Thoracic aorta (tissue), 2 donors: ENCODE measurements around the gene RAB31. TPM values are rescaled to one million over a fixed set of nuclear protein-coding genes. Genes with fewer than 3 reads are reported as not detected.

Experiments used
- ATAC-seq: fragments of 150-250 bp; one replicate; pipeline ENCODE4 v1.8.0; 2017; ENCODE audit warnings: low read depth; ENCODE audit not compliant: insufficient number of reproducible peaks, low FRiP score
- DNase-seq: peaks from one replicate; pipeline ENCODE4 v3.0.0-alpha.2; 2020; ENCODE audit warnings: low spot score
- H3K27ac ChIP-seq, 2 donors: fragments of 200-600 bp; sonication (generic); 1 replicate in 1 of 2; 2 replicates in 1 of 2; pipeline ENCODE4 v1.5.1; 2016; ENCODE audit warnings: mild to moderate bottlenecking in 2 of 2, moderate library complexity in 2 of 2
- H3K27me3 ChIP-seq: fragments of 200-600 bp; sonication (generic); replicated peaks from 2 replicates; pipeline ENCODE4 v1.6.0; 2016; ENCODE audit warnings: mild to moderate bottlenecking; ENCODE audit not compliant: insufficient read depth
- H3K36me3 ChIP-seq: fragments of 200-600 bp; sonication (generic); one replicate; pipeline ENCODE4 v1.5.1; 2016
- H3K4me1 ChIP-seq, 2 donors: fragments of 200-600 bp; sonication (generic); 1 replicate in 1 of 2; 2 replicates in 1 of 2; pipeline versions ENCODE4 v1.5.1 to v1.6.0; 2016; ENCODE audit warnings: low read depth in 2 of 2, mild to moderate bottlenecking in 1 of 2; ENCODE audit not compliant: control insufficient read depth in 1 of 2
- H3K4me3 ChIP-seq: fragments of 200-600 bp; sonication (generic); 2 replicates; pipeline ENCODE4 v1.5.1; 2016; ENCODE audit warnings: mild to moderate bottlenecking
- H3K9me3 ChIP-seq: fragments of 200-600 bp; sonication (generic); 2 replicates; pipeline ENCODE4 v1.5.1; 2016
- CTCF ChIP-seq: fragments of 200-600 bp; sonication (generic); IDR thresholded peaks from one replicate; pipeline ENCODE4 v1.5.1; 2019; ENCODE audit warnings: antibody characterized with exemption
- total RNA-seq, 2 donors: library from RNA; depleted of rRNA; stranded (reverse); fragments of >200 nt; gene quantifications; one replicate each; pipeline versions ENCODE4 v1.1.0 to v1.2.3, GENCODE V29; 2016

Gene RAB31
- total RNA-seq, 2 donors from 2014 or later = 92.9 to 110 TPM

DNA sequence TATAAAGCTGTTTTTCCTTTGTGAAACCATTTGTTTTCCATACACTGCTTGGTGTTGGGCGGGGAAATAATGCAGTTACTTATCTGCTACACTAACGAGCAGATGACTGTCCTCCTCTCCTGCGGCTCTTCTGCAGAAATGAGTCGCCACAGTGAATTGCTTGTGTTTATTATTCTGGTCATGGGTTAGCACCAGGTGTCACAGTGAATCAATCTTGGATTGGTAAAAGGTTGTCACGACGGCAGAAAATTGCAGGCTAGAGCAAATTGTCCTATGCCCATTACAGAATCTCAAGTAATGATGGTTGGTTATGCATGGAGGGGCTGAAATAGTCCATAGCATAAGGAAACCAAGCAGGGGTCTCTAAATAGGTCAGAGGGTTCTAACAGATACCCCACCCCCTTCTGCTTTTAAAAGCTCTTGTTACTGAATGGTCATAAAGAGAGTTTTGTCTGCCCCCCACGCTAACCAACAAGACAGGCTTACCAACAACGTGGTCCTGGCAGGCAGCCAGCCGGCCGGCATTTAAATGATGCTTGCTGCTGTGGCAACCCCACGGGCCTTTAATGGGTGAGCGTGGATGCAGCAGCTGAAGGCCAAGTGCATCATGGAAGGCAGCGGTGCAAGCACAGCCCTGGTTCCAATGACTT is 29.5 kb downstream of the RAB31 start:
- Histone ChIP-seq H3K4me3 (no peak overlapping the region), H3K27ac (no peak overlapping the region), H3K36me3 (no peaks in the 10 kb centered on the region), H3K4me1 (peaks cover 10 to 14% of the 10 kb centered on the region in 2 donors), H3K27me3 (no peaks in the 10 kb centered on the region), H3K9me3 (no peaks in the 10 kb centered on the region)
- no peak for ATAC-seq
- TF ChIP-seq CTCF = no peak
- no peak for DNase-seq

GRCh38 chr18:9738266-9738969 is 30.3 kb downstream of the RAB31 start:
- H3K4me3 ChIP-seq = no peak overlapping the region
- no peaks in the 10 kb centered on the region for H3K27me3 ChIP-seq
- ATAC-seq = no peak
- H3K9me3 ChIP-seq = no peaks in the 10 kb centered on the region
- DNase-seq = no peak
- H3K36me3 ChIP-seq = no peaks in the 10 kb centered on the region
- peaks cover 10 to 22% of the 10 kb centered on the region in 2 donors for H3K4me1 ChIP-seq
- no peak overlapping the region for H3K27ac ChIP-seq
- TF ChIP-seq CTCF = no peak

DNA sequence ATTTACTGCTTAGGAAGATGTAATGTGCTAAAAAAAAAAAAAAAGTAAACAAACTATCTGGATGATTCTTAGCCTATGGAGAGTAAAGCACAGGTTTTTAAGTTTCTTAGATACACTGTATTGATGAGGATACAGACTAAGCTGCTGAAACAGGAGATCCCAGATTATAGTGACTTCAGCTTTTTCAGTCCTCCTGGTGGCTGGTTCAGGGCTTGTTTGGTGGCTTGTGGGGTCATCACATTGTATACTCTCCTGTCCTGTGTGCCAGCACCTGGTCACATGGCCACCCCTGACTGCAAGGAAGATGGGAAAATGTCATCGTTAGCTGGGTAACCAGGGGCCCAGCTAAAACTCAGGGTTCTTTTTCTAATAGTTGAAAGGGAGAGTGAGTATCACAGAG is 31.4 kb downstream of the RAB31 start:
- no peak for DNase-seq
- H3K4me3 ChIP-seq = no peak overlapping the region
- peaks cover 10 to 29% of the 10 kb centered on the region in 2 donors for H3K4me1 ChIP-seq
- H3K27ac ChIP-seq = no peak overlapping the region
- H3K36me3 ChIP-seq = no peaks in the 10 kb centered on the region
- no peaks in the 10 kb centered on the region for H3K27me3 ChIP-seq
- TF ChIP-seq CTCF = no peak
- H3K9me3 ChIP-seq = no peaks in the 10 kb centered on the region
- ATAC-seq = no peak

- DNase-seq (no peak), ATAC-seq (no peak)
- H3K36me3 ChIP-seq = no peaks in the 10 kb centered on the region
- no peaks in the 10 kb centered on the region for H3K27me3 ChIP-seq
- TF ChIP-seq CTCF = no peak
- H3K9me3 ChIP-seq = no peaks in the 10 kb centered on the region
- H3K4me1 ChIP-seq = peaks cover 10 to 29% of the 10 kb centered on the region in 2 donors
- H3K27ac ChIP-seq = no peak overlapping the region
- H3K4me3 ChIP-seq = no peak overlapping the region
Measured at GRCh38 chr18:9740071-9740470, 32.0 kb downstream of the RAB31 start.

GRCh38 chr18:9741406-9741792 is 33.3 kb downstream of the RAB31 start:
- TF ChIP-seq CTCF = no peak
- H3K4me1 ChIP-seq = peaks cover 10 to 29% of the 10 kb centered on the region in 2 donors
- no peak for DNase-seq
- no peaks in the 10 kb centered on the region for H3K9me3 ChIP-seq
- H3K4me3 ChIP-seq = no peak overlapping the region
- no peaks in the 10 kb centered on the region for H3K27me3 ChIP-seq
- ATAC-seq = no peak
- H3K36me3 ChIP-seq = no peaks in the 10 kb centered on the region
- H3K27ac ChIP-seq = peak overlapping the region; percentile 42 to 48
